ENCODE results near the gene HCN4. TPM values are rescaled to one million over a fixed set of nuclear protein-coding genes. Genes with fewer than 3 reads are reported as not detected.

HCN4 gene
- total and polyA plus RNA-seq, 2 experiments from 2014 or later: 2.4 to 10.6 TPM

DNA sequence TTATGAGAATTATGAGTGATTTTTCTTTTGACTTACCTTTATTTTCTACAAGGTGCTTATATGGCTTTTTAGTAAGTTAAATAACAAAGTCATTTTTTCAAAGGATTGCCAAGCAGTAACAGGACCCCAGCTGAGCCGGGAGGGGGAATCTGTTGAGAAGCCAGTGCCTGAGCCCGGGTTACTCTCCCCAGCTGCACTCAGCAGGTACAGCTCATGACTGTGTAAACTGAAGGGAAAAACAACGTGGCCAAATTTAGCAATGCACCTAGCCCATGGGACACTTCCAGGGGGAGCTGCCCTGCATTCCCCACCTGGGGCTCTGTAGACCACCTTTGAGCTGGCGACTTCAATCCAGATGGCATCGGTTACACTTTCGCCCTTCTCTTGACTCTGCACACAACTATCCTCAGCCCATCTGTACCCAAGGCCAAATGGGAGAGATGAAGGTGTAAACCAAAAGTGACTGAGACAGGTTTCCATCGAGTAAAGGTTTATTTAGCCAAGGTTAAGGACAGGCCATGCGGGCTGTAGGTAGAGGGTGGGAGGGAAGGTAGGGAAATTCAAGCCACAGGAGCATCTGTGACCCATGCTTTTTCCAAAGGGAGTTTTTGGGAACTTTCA is 18.2 kb upstream of the HCN4 start:
- H3K36me3 Mint-ChIP-seq (ENCODE audit: low read depth): peaks cover 2% of the 10 kb centered on the region; the same call in 1 of the 3 replicates
- TF ChIP-seq EZH2phosphoT487 (IDR thresholded peaks at IDR 0.05; ENCODE audit: unreplicated experiment): no peak
- no peak for TF ChIP-seq CREB1 (CRISPR knock-in tag; IDR thresholded peaks at IDR 0.05; ENCODE audit: low read depth)
- no peak for TF ChIP-seq EZH2 (IDR thresholded peaks at IDR 0.05; ENCODE audit: low read depth, unreplicated experiment)
- TF ChIP-seq, protein P1, sequence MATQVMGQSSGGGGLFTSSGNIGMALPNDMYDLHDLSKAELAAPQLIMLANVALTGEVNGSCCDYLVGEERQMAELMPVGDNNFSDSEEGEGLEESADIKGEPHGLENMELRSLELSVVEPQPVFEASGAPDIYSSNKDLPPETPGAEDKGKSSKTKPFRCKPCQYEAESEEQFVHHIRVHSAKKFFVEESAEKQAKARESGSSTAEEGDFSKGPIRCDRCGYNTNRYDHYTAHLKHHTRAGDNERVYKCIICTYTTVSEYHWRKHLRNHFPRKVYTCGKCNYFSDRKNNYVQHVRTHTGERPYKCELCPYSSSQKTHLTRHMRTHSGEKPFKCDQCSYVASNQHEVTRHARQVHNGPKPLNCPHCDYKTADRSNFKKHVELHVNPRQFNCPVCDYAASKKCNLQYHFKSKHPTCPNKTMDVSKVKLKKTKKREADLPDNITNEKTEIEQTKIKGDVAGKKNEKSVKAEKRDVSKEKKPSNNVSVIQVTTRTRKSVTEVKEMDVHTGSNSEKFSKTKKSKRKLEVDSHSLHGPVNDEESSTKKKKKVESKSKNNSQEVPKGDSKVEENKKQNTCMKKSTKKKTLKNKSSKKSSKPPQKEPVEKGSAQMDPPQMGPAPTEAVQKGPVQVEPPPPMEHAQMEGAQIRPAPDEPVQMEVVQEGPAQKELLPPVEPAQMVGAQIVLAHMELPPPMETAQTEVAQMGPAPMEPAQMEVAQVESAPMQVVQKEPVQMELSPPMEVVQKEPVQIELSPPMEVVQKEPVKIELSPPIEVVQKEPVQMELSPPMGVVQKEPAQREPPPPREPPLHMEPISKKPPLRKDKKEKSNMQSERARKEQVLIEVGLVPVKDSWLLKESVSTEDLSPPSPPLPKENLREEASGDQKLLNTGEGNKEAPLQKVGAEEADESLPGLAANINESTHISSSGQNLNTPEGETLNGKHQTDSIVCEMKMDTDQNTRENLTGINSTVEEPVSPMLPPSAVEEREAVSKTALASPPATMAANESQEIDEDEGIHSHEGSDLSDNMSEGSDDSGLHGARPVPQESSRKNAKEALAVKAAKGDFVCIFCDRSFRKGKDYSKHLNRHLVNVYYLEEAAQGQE (IDR thresholded peaks at IDR 0.05; ENCODE audit: unreplicated experiment): no peak
- no peak for TF ChIP-seq STAT1 (IDR thresholded peaks at IDR 0.05; ENCODE audit: unreplicated experiment)
- TF ChIP-seq, protein P2, sequence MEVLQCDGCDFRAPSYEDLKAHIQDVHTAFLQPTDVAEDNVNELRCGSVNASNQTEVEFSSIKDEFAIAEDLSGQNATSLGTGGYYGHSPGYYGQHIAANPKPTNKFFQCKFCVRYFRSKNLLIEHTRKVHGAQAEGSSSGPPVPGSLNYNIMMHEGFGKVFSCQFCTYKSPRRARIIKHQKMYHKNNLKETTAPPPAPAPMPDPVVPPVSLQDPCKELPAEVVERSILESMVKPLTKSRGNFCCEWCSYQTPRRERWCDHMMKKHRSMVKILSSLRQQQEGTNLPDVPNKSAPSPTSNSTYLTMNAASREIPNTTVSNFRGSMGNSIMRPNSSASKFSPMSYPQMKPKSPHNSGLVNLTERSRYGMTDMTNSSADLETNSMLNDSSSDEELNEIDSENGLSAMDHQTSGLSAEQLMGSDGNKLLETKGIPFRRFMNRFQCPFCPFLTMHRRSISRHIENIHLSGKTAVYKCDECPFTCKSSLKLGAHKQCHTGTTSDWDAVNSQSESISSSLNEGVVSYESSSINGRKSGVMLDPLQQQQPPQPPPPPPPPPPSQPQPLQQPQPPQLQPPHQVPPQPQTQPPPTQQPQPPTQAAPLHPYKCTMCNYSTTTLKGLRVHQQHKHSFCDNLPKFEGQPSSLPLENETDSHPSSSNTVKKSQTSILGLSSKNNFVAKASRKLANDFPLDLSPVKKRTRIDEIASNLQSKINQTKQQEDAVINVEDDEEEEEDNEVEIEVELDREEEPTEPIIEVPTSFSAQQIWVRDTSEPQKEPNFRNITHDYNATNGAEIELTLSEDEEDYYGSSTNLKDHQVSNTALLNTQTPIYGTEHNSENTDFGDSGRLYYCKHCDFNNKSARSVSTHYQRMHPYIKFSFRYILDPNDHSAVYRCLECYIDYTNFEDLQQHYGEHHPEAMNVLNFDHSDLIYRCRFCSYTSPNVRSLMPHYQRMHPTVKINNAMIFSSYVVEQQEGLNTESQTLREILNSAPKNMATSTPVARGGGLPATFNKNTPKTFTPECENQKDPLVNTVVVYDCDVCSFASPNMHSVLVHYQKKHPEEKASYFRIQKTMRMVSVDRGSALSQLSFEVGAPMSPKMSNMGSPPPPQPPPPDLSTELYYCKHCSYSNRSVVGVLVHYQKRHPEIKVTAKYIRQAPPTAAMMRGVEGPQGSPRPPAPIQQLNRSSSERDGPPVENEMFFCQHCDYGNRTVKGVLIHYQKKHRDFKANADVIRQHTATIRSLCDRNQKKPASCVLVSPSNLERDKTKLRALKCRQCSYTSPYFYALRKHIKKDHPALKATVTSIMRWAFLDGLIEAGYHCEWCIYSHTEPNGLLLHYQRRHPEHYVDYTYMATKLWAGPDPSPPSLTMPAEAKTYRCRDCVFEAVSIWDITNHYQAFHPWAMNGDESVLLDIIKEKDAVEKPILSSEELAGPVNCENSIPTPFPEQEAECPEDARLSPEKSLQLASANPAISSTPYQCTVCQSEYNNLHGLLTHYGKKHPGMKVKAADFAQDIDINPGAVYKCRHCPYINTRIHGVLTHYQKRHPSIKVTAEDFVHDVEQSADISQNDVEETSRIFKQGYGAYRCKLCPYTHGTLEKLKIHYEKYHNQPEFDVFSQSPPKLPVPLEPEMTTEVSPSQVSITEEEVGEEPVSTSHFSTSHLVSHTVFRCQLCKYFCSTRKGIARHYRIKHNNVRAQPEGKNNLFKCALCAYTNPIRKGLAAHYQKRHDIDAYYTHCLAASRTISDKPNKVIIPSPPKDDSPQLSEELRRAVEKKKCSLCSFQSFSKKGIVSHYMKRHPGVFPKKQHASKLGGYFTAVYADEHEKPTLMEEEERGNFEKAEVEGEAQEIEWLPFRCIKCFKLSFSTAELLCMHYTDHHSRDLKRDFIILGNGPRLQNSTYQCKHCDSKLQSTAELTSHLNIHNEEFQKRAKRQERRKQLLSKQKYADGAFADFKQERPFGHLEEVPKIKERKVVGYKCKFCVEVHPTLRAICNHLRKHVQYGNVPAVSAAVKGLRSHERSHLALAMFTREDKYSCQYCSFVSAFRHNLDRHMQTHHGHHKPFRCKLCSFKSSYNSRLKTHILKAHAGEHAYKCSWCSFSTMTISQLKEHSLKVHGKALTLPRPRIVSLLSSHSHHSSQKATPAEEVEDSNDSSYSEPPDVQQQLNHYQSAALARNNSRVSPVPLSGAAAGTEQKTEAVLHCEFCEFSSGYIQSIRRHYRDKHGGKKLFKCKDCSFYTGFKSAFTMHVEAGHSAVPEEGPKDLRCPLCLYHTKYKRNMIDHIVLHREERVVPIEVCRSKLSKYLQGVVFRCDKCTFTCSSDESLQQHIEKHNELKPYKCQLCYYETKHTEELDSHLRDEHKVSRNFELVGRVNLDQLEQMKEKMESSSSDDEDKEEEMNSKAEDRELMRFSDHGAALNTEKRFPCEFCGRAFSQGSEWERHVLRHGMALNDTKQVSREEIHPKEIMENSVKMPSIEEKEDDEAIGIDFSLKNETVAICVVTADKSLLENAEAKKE (CRISPR knock-in tag; IDR thresholded peaks at IDR 0.05): no peak
- Histone ChIP-seq H4K20me1 (replicated peaks; ENCODE audit: insufficient read depth) (no peaks in the 10 kb centered on the region), H3F3A (replicated peaks; ENCODE audit: low read depth) (peaks cover 15% of the 10 kb centered on the region; the same call in 1 of the 2 replicates), H3K36me3 (ENCODE audit: insufficient read depth) (no peaks in the 10 kb centered on the region), H3K27ac (ENCODE audit: low read depth) (peak overlapping the region; percentile 88), H3K79me2 (replicated peaks; ENCODE audit: insufficient read depth) (no peaks in the 10 kb centered on the region), H3K4me2 (peak overlapping the region; percentile 64), H3K4me3 (peak overlapping the region; percentile 14; the same call in 1 of the 2 replicates), H3K27me3 (ENCODE audit: insufficient read depth) (no peaks in the 10 kb centered on the region), H2AFZ (peak overlapping the region; percentile 56), H3K4me1 (ENCODE audit: insufficient read depth) (peaks cover 44% of the 10 kb centered on the region), H3K9me2 (ENCODE audit: insufficient read depth) (peaks cover 11% of the 10 kb centered on the region)
- peak overlapping the region; percentile 86 for H3K27ac Mint-ChIP-seq
- ATAC-seq (peak; percentile 73), DNase-seq (ENCODE audit: low spot score) (peak; percentile 55)
- peak overlapping the region; percentile 32; the same call in 2 of the 3 replicates for H3K4me3 Mint-ChIP-seq
- peaks cover 22% of the 10 kb centered on the region for H3K27me3 Mint-ChIP-seq (ENCODE audit: insufficient read depth, low read depth, poor library complexity)
- H3K9me3 Mint-ChIP-seq: peaks cover 3% of the 10 kb centered on the region; the same call in 2 of the 3 replicates
- H3K4me1 Mint-ChIP-seq: peaks cover 44% of the 10 kb centered on the region

Data from GM23338 (cell line).